ENCODE data around the gene SURF2. TPM values are rescaled to one million over a fixed set of nuclear protein-coding genes. Genes with fewer than 3 reads are reported as not detected.

The SURF2 gene
- total and polyA plus RNA-seq, 9 of the 15 experiments (the other 6 are each of a cell fraction or from before 2014, with no cell fraction given) = 5.5 to 82.5 (median 21.3) TPM

DNA sequence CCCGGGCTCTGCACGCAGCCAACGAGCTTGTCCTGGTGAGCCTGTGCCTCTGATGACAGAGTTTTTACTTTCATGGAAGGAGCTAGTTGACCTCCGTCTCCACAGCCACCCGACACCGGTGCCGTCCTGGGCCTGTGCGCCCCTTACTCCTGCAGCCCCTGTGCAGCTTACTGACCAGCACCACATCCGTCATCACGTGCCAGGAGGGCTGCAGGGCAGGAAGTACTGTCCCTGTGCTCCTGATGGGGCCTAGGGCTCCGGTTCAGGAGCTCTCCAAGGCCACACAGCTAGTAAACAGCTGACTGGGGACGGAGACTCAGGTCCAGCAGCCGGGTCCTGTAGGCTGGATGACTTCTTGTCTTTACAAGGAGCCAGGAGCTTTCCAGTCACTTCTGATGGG, 30.0 kb downstream of the SURF2 start:
- intact Hi-C loops (cut with micrococcal nuclease) (no loop called here), in situ Hi-C loops (cut with MboI) (no loop called here)
- CTCF ChIA-PET (ENCODE audit: low intra/inter-chr PET ratio) = no interaction called here
- ATAC-seq (no peak), FAIRE-seq (no peak), DNase-seq (ENCODE audit: extremely low read depth in 1 of 4, low spot score in 3 of 4) (no peak)
- Histone ChIP-seq H3K4me3 (no peak overlapping the region), H3K9me3 (replicated peaks; ENCODE audit: control insufficient read depth, insufficient read depth, low read depth, low read length) (peaks cover 5% of the 10 kb centered on the region), H3K9me1 (ENCODE audit: control insufficient read depth, insufficient read depth, low read length) (no peaks in the 10 kb centered on the region), H3K79me2 (ENCODE audit: control insufficient read depth, insufficient read depth, low read length) (no peaks in the 10 kb centered on the region), H3K4me2 (ENCODE audit: insufficient read depth, low read length) (no peak overlapping the region), H3K36me3 (ENCODE audit: control insufficient read depth, insufficient read depth, low read length) (no peaks in the 10 kb centered on the region), H3K4me1 (replicated peaks in 1 of 2; ENCODE audit: control insufficient read depth in 2 of 2, insufficient read depth in 2 of 2, low read length in 2 of 2) (peaks cover 0 to 17% of the 10 kb centered on the region in 2 experiments; a peak in 2 of 5 replicates), H2AFZ (ENCODE audit: low read depth, low read length) (no peak overlapping the region), H3K9ac (ENCODE audit: insufficient read depth in 1 of 2, low read depth in 2 of 2, low read length in 2 of 2) (peak overlapping the region in 1 of 2 experiments; percentile 21; a peak in 1 of 4 replicates), H4K20me1 (replicated peaks; ENCODE audit: control insufficient read depth, insufficient read depth, low read length) (no peaks in the 10 kb centered on the region; the same call in 1 of the 2 replicates), H3K27me3 (ENCODE audit: control insufficient read depth in 2 of 2, insufficient read depth in 2 of 2, low read length in 2 of 2) (peaks cover 29 to 55% of the 10 kb centered on the region in 2 experiments; a peak in 4 of 5 replicates), H3K27ac (ENCODE audit: extremely low read depth, low read depth, low read length) (no peak overlapping the region)
- 34% methylated on average over 13 of the region's 13 CpGs for WGBS (ENCODE audit: insufficient coverage, low coverage, missing lambda C conversion rate)
- POLR2A ChIA-PET = interaction anchor here (0.6 to 2.9 kb wide), 8 partner anchors 9 to 111 kb away, joined by 3 to 13 read pairs (median 3); partner anchors contain the start of gene STKLD1
- BruUV-seq (replicated peaks) = no TSS peak
- TF ChIP-seq RBM34 (IDR thresholded peaks at IDR 0.05; ENCODE audit: borderline replicate concordance, insufficient read depth, low read length) (no peak), TBL1XR1 (IDR thresholded peaks at IDR 0.05; ENCODE audit: low read length in 2 of 2) (no peak), ZFP36 (IDR thresholded peaks at IDR 0.05; ENCODE audit: low read depth, low read length, partially characterized antibody) (no peak), SP1 (CRISPR knock-in tag; IDR thresholded peaks at IDR 0.05) (no peak), JUNB (CRISPR knock-in tag; conservative IDR thresholded peaks at IDR 0.05) (no peak), BCOR (IDR thresholded peaks at IDR 0.05) (no peak), PURB (CRISPR knock-in tag; IDR thresholded peaks at IDR 0.05; ENCODE audit: low read depth) (no peak), L3MBTL2 (IDR thresholded peaks at IDR 0.05) (no peak), CBX5 (IDR thresholded peaks at IDR 0.05; ENCODE audit: borderline replicate concordance, low read depth) (no peak)
- TF ChIP-seq, protein P1, sequence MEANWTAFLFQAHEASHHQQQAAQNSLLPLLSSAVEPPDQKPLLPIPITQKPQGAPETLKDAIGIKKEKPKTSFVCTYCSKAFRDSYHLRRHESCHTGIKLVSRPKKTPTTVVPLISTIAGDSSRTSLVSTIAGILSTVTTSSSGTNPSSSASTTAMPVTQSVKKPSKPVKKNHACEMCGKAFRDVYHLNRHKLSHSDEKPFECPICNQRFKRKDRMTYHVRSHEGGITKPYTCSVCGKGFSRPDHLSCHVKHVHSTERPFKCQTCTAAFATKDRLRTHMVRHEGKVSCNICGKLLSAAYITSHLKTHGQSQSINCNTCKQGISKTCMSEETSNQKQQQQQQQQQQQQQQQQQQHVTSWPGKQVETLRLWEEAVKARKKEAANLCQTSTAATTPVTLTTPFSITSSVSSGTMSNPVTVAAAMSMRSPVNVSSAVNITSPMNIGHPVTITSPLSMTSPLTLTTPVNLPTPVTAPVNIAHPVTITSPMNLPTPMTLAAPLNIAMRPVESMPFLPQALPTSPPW (CRISPR knock-in tag; IDR thresholded peaks at IDR 0.05) = no peak
